Measurements from ENCODE around the gene RAMP1. TPM values are rescaled to one million over a fixed set of nuclear protein-coding genes. Genes with fewer than 3 reads are reported as not detected.
"Not testable (repeated sequence)": the region's sequence is repeated elsewhere in the genome, so short reads cannot be mapped to it uniquely, and the experiment has no call there.

RAMP1 gene
- total RNA-seq, 4 donors from 2014 or later: 0.78 to 4.2 (median 3.0) TPM

DNA sequence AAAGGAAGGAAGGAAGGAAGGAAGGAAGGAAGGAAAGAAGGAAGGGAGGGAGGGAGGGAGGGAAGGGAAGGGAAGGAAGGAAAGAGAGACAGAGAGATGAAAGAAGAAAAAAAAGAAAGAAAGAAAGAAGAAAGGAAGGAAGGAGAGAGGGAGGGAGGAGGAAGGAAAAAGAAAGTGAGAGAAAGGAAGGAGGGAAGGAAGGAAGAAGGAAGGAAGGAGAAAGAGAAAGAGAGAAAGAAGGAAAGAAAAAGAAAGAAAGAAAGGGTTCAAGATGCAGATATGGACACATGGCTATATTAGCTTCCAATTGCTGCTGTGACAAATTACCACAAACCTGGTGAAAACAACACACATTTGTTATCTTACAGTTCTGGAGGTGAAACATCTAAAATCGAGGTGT lies 87.0 kb downstream of the RAMP1 start:
- no peak for DNase-seq
- H3K36me3 ChIP-seq: no peaks in the 10 kb centered on the region
- TF ChIP-seq POLR2A (IDR thresholded peaks at IDR 0.05): no peak
- TF ChIP-seq, protein P1, sequence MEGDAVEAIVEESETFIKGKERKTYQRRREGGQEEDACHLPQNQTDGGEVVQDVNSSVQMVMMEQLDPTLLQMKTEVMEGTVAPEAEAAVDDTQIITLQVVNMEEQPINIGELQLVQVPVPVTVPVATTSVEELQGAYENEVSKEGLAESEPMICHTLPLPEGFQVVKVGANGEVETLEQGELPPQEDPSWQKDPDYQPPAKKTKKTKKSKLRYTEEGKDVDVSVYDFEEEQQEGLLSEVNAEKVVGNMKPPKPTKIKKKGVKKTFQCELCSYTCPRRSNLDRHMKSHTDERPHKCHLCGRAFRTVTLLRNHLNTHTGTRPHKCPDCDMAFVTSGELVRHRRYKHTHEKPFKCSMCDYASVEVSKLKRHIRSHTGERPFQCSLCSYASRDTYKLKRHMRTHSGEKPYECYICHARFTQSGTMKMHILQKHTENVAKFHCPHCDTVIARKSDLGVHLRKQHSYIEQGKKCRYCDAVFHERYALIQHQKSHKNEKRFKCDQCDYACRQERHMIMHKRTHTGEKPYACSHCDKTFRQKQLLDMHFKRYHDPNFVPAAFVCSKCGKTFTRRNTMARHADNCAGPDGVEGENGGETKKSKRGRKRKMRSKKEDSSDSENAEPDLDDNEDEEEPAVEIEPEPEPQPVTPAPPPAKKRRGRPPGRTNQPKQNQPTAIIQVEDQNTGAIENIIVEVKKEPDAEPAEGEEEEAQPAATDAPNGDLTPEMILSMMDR (IDR thresholded peaks at IDR 0.05): no peak
- WGBS, 2 donors: 57 to 74% methylated on average over 1 of the region's 1 CpG
- H3K4me3 ChIP-seq (replicated peaks in 1 of 3): no peak overlapping the region
- intact Hi-C loops (cut with DNase I): no loop called here
- no peaks in the 10 kb centered on the region for H3K9me3 ChIP-seq
- H3K27me3 ChIP-seq: no peaks in the 10 kb centered on the region
- no peak overlapping the region for H3K27ac ChIP-seq
- no peaks in the 10 kb centered on the region for H3K4me1 ChIP-seq

DNA sequence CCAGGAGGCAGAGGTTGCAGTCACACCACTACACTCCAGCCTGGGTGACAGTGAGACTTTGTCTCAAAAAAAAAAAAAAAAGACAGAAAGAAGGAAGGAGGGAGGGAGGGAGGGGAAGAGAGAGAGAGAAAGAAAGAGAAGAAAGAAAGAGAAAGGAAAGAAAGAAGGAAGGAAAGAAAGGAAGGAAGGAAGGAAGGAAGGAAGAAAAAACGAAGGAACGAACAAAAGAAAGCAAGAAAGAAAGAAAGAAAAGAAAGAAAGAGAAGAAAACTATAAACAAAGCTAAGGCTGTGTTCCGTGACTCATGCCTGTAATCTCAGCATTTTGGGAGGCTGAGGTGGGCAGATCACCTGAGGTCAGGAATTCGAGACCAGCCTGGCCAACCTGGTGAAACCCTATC lies 91.9 kb downstream of the RAMP1 start:
- 88 to 93% methylated on average over 4 of the region's 4 CpGs for WGBS, 2 donors
- intact Hi-C loops (cut with DNase I); DNase-seq; H3K27ac ChIP-seq; H3K4me1 ChIP-seq; H3K9me3 ChIP-seq; H3K36me3 ChIP-seq; H3K4me3 ChIP-seq (replicated peaks in 1 of 3): not testable (repeated sequence)
- H3K27me3 ChIP-seq: peaks cover 11% of the 10 kb centered on the region

DNA sequence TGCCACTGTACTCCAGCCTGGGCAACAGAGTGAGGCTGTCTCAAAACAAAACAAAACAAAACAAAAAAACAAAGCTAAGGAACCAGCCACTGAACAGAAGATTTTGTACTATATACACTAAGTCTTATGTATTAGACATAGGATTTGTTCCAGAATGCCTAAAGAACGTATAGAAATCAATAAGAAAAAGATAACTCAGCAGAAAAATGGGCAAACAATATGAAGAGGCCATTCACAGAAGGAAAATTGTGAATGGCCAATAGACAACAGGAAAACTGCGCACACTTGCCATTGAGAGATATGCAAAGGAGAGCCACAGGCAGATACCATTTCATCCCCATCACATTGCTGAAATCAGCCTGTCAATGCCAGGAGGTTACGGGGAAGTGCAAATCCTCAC lies 92.5 kb downstream of the RAMP1 start:
- intact Hi-C loops (cut with DNase I): no loop called here
- Histone ChIP-seq H3K27ac (no peak overlapping the region), H3K4me1 (peaks cover 4 to 10% of the 10 kb centered on the region in 2 donors), H3K27me3 (peaks cover 12% of the 10 kb centered on the region), H3K36me3 (no peaks in the 10 kb centered on the region), H3K4me3 (replicated peaks in 1 of 3) (no peak overlapping the region), H3K9me3 (no peaks in the 10 kb centered on the region)
- 87 to 91% methylated on average over 3 of the region's 3 CpGs for WGBS, 2 donors
- TF ChIP-seq, protein P1 (IDR thresholded peaks at IDR 0.05): no peak
- TF ChIP-seq POLR2A (IDR thresholded peaks at IDR 0.05): no peak
- no peak for DNase-seq

DNA sequence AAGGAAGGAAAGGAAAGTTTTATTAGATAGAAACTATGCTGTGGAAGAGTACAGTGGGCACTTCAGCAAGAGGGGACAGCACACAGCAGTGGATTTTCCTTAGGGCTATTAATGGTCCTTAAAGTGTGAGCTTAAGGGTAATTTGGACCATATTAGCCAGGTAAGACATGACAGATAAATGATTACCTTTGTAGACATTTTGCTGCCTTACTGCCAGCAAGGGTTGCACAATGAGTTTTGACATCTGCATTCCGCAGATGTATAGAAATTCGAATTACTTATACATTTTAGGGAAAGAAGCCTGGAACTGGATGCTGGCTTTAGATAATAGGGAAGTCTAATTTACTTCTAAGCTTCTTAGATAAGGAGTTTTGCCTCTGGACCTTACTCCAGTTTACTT lies 93.4 kb downstream of the RAMP1 start:
- no peak overlapping the region for H3K27ac ChIP-seq
- no peak overlapping the region for H3K4me3 ChIP-seq (replicated peaks in 1 of 3)
- intact Hi-C loops (cut with DNase I): no loop called here
- 84 to 86% methylated on average over 2 of the region's 2 CpGs for WGBS, 2 donors
- peaks cover 4 to 10% of the 10 kb centered on the region in 2 donors for H3K4me1 ChIP-seq
- H3K36me3 ChIP-seq: no peaks in the 10 kb centered on the region
- no peak for DNase-seq
- H3K9me3 ChIP-seq: no peaks in the 10 kb centered on the region
- H3K27me3 ChIP-seq: peaks cover 12% of the 10 kb centered on the region
- TF ChIP-seq, protein P1 (IDR thresholded peaks at IDR 0.05): no peak
- TF ChIP-seq POLR2A (IDR thresholded peaks at IDR 0.05): no peak

DNA sequence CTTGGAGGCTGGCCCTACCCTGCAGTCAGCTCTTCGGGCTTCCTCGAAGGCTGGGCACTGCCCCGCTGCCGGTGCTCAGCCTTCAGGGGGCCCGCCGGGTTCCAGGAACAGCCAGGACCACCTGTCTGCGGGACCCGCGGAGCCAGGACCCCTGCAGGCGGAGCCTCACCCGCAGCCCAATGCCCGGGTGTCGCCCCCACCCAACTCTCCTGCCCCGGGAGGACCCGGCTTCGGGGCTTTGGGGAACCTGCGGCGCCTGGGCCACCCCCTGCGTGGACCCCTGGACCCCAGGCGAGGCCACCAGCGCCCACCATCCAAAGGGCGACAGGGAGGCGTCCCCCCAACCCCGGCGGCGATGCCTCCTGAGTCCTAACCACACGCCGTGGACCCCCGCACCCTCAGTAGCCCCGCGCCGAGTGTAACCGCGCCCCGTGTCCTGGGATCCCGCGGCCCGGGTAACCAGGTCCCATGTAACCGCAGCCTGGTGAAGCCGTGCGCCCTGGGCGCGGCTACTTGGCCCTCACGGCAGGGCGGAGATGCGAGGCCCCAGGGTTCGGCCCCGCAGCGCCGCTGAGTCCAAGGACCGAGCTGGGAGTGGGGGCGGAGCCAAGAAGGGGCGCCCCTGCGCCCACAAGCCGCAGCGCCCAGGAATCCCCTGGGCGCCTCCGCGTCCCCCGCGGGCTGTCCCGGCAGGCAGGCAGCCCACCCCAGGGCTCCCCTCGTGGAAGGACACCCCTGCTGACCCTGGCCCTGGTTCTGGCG lies 96.4 kb downstream of the RAMP1 start:
- Histone ChIP-seq H3K9me3 (no peaks in the 10 kb centered on the region), H3K27me3 (peaks cover 12% of the 10 kb centered on the region), H3K36me3 (no peaks in the 10 kb centered on the region), H3K4me3 (replicated peaks in 1 of 3) (no peak overlapping the region), H3K4me1 (peaks cover 4 to 10% of the 10 kb centered on the region in 2 donors), H3K27ac (no peak overlapping the region)
- DNase-seq: no peak
- TF ChIP-seq, protein P1 (IDR thresholded peaks at IDR 0.05): no peak
- TF ChIP-seq POLR2A (IDR thresholded peaks at IDR 0.05): no peak
- WGBS, 2 donors: 9 to 43% methylated on average over 5 to 15 of the region's 64 CpGs
- intact Hi-C loops (cut with DNase I): no loop called here

Measured in thyroid gland (tissue), 4 donors.